PC-9 (cell line): ENCODE data around the gene BOK. TPM values are rescaled to one million over a fixed set of nuclear protein-coding genes. Genes with fewer than 3 reads are reported as not detected.

Experiments
- BruUV-seq: library from RNA; stranded (reverse); fragments of 400-500 nt; replicated peaks from 2 replicates; lab custom pipeline; 2021; lab: Mats Ljungman, UMichigan
- CTCF ChIA-PET: fragments of 300-600 bp; sonication (Branson Sonifier 250); formaldehyde crosslinking; loops from one replicate; lab custom pipeline; 2022; ENCODE audit warnings: antibody characterized with exemption; lab: Charles Lee
- POLR2A ChIA-PET: fragments of 300-600 bp; sonication (Branson Sonifier 250); formaldehyde crosslinking; loops from one replicate; lab custom pipeline; 2022; ENCODE audit warnings: antibody characterized with exemption; ENCODE audit not compliant: unreplicated experiment; lab: Charles Lee
- DNase-seq, 2 experiments: peaks; one replicate each; pipeline versions ENCODE4 v3.0.0 to v3.0.0-alpha.2; 2015 to 2022; ENCODE audit warnings: mixed read lengths in 1 of 2
- H2AFZ ChIP-seq: fragments of 200-600 bp; sonication (generic); 2 replicates; pipeline ENCODE4 v1.8.1; 2017; ENCODE audit warnings: antibody characterized with exemption
- H3F3A ChIP-seq: fragments of 200-600 bp; sonication (generic); 2 replicates; pipeline ENCODE4 v1.8.1; 2017; ENCODE audit warnings: antibody characterized with exemption, mild to moderate bottlenecking, low read depth; ENCODE audit not compliant: insufficient read depth
- H3K27ac ChIP-seq: fragments of 200-600 bp; sonication (generic); 2 replicates; pipeline ENCODE4 v1.6.1; 2016; ENCODE audit warnings: mixed run types
- H3K27me3 ChIP-seq: fragments of 200-600 bp; sonication (generic); 2 replicates; pipeline ENCODE4 v1.6.1; 2016; ENCODE audit warnings: low read depth, mixed run types; ENCODE audit not compliant: insufficient read depth
- H3K36me3 ChIP-seq: fragments of 200-600 bp; sonication (generic); 2 replicates; pipeline ENCODE4 v1.6.1; 2016; ENCODE audit warnings: low read depth, mixed run types
- H3K4me1 ChIP-seq: fragments of 200-600 bp; sonication (generic); replicated peaks from 2 replicates; pipeline ENCODE4 v1.6.1; 2016; ENCODE audit warnings: mixed run types; ENCODE audit not compliant: insufficient read depth
- H3K4me2 ChIP-seq: fragments of 200-600 bp; sonication (generic); 2 replicates; pipeline ENCODE4 v1.6.1; 2017; ENCODE audit warnings: mixed run types
- H3K4me3 ChIP-seq: fragments of 200-600 bp; sonication (generic); 2 replicates; pipeline ENCODE4 v1.6.1; 2016; ENCODE audit warnings: mixed run types
- H3K79me2 ChIP-seq: fragments of 200-600 bp; sonication (generic); 2 replicates; pipeline ENCODE4 v1.6.1; 2017; ENCODE audit warnings: low read depth, mixed run types
- H3K9me2 ChIP-seq: fragments of 200-600 bp; sonication (generic); 2 replicates; pipeline ENCODE4 v1.8.1; 2017; ENCODE audit warnings: mild to moderate bottlenecking; ENCODE audit not compliant: insufficient read depth
- H3K9me3 ChIP-seq: fragments of 200-600 bp; sonication (generic); 2 replicates; pipeline ENCODE4 v1.8.1; 2016; ENCODE audit warnings: low read depth; ENCODE audit not compliant: insufficient read depth
- H4K20me1 ChIP-seq: fragments of 200-600 bp; sonication (generic); 2 replicates; pipeline ENCODE4 v1.8.1; 2017; ENCODE audit not compliant: insufficient read depth
- CTCF ChIP-seq: fragments of 200-600 bp; sonication (generic); conservative IDR thresholded peaks from 2 replicates; pipeline ENCODE4 v1.6.1; 2017; ENCODE audit warnings: mixed run types, antibody characterized with exemption, mild to moderate bottlenecking, moderate library complexity
- EZH2 ChIP-seq: fragments of 200-600 bp; sonication (generic); IDR thresholded peaks from 2 replicates; pipeline ENCODE4 v1.8.0; 2017; ENCODE audit warnings: antibody characterized with exemption, low read depth
- intact Hi-C: fragments of 100-400 bp; cut with micrococcal nuclease; formaldehyde crosslinking; loops from one replicate; pipeline ENCODE4 v1.10.0; 2022; ENCODE audit not compliant: unreplicated experiment
- total RNA-seq: library from RNA; stranded (reverse); gene quantifications from 2 replicates; pipeline ENCODE4 v1.2.3, GENCODE V29; 2021

The BOK gene
- total RNA-seq, 1 experiment from 2014 or later = 72.8 TPM

- H3K9me3 ChIP-seq = no peaks in the 10 kb centered on the region
- H2AFZ ChIP-seq = no peak overlapping the region
- H3K4me1 ChIP-seq = peaks cover 14% of the 10 kb centered on the region
- H3K79me2 ChIP-seq = no peaks in the 10 kb centered on the region
- H3K4me2 ChIP-seq = no peak overlapping the region
- no peak overlapping the region for H3K27ac ChIP-seq
- no peak for DNase-seq
- no peaks in the 10 kb centered on the region for H3K9me2 ChIP-seq
- ChIA-PET CTCF (interaction anchor here (0.6 kb wide), 1 partner anchor 13 kb away, joined by 4 read pairs; no protein-coding TSS in a partner anchor), POLR2A (no interaction called here)
- BruUV-seq = no TSS peak
- H3K27me3 ChIP-seq = no peaks in the 10 kb centered on the region
- intact Hi-C loops = loop anchor here (5.0 kb wide), 3 partner anchors 34 to 319 kb away; partner anchors contain the start of gene FARP2
- no peak overlapping the region for H3K4me3 ChIP-seq
- 0 out of 2 replicates have a peak, but pooled peaks cover 4% of the 10 kb centered on the region for H3F3A ChIP-seq
- TF ChIP-seq EZH2 (no peak), CTCF (no peak)
- H3K36me3 ChIP-seq = no peaks in the 10 kb centered on the region
- H4K20me1 ChIP-seq = peaks cover 20% of the 10 kb centered on the region; the same call in 1 of the 2 replicates
Observed at GRCh38 chr2:241563031-241563507, 4.5 kb downstream of the BOK start.

GRCh38 chr2:241563571-241563980 lies 5.0 kb downstream of the BOK start:
- Histone ChIP-seq H3K9me2 (no peaks in the 10 kb centered on the region), H3K27me3 (no peaks in the 10 kb centered on the region), H4K20me1 (peaks cover 20% of the 10 kb centered on the region; the same call in 1 of the 2 replicates), H3K79me2 (no peaks in the 10 kb centered on the region), H3F3A (0 out of 2 replicates have a peak, but pooled peaks cover 4% of the 10 kb centered on the region), H3K36me3 (no peaks in the 10 kb centered on the region), H2AFZ (no peak overlapping the region), H3K4me1 (peaks cover 10% of the 10 kb centered on the region), H3K27ac (no peak overlapping the region), H3K4me2 (no peak overlapping the region), H3K9me3 (no peaks in the 10 kb centered on the region), H3K4me3 (no peak overlapping the region)
- TF ChIP-seq CTCF (no peak), EZH2 (no peak)
- BruUV-seq = no TSS peak
- intact Hi-C loops = loop anchor here (5.0 kb wide), 3 partner anchors 34 to 319 kb away; partner anchors contain the start of gene FARP2
- no peak for DNase-seq
- ChIA-PET POLR2A (no interaction called here), CTCF (interaction anchor here (0.6 kb wide), 1 partner anchor 13 kb away, joined by 4 read pairs; no protein-coding TSS in a partner anchor)

GRCh38 chr2:241563981-241564595 lies 5.5 kb downstream of the BOK start:
- CTCF ChIA-PET = no interaction called here
- Histone ChIP-seq H3K9me3 (no peaks in the 10 kb centered on the region), H3K27me3 (no peaks in the 10 kb centered on the region), H3K36me3 (no peaks in the 10 kb centered on the region), H3K4me1 (peaks cover 10% of the 10 kb centered on the region), H3K4me3 (no peak overlapping the region), H3K27ac (no peak overlapping the region), H4K20me1 (peaks cover 20% of the 10 kb centered on the region; the same call in 1 of the 2 replicates), H2AFZ (no peak overlapping the region), H3K4me2 (no peak overlapping the region), H3K9me2 (no peaks in the 10 kb centered on the region), H3K79me2 (no peaks in the 10 kb centered on the region), H3F3A (0 out of 2 replicates have a peak, but pooled peaks cover 4% of the 10 kb centered on the region)
- intact Hi-C loops = loop anchor here (5.0 kb wide), 3 partner anchors 33 to 318 kb away; partner anchors contain the start of gene FARP2
- no TSS peak for BruUV-seq
- DNase-seq = no peak
- TF ChIP-seq CTCF = no peak
- TF ChIP-seq EZH2 = no peak
- POLR2A ChIA-PET = no interaction called here
